Measurements from ENCODE around the gene MAD2L1BP. TPM values are rescaled to one million over a fixed set of nuclear protein-coding genes. Genes with fewer than 3 reads are reported as not detected.

Gene MAD2L1BP, protein sequence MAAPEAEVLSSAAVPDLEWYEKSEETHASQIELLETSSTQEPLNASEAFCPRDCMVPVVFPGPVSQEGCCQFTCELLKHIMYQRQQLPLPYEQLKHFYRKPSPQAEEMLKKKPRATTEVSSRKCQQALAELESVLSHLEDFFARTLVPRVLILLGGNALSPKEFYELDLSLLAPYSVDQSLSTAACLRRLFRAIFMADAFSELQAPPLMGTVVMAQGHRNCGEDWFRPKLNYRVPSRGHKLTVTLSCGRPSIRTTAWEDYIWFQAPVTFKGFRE
- 10 to 100 TPM; 34.8 to 35.6 TPM for total RNA-seq

GRCh38 chr6:43635387-43636307 is at the start of gene MAD2L1BP:
TSS of gene MAD2L1BP (plus strand) at chr6:43635840. CDS start at chr6:43635876, 36 bp downstream.

GRCh38 chr6:43629104-43629504 is 6.5 kb upstream of the MAD2L1BP start, which contains the start of gene GTPBP2:
TSS of gene GTPBP2 (minus strand) at chr6:43629264. CDS start at chr6:43629162, 102 bp downstream.

GRCh38 chr6:43644940-43645612 is 9.4 kb downstream of the MAD2L1BP start, which contains the start of gene RSPH9:
TSS of gene RSPH9 (plus strand) at chr6:43645036. CDS start at chr6:43645099, 63 bp downstream.

DNA sequence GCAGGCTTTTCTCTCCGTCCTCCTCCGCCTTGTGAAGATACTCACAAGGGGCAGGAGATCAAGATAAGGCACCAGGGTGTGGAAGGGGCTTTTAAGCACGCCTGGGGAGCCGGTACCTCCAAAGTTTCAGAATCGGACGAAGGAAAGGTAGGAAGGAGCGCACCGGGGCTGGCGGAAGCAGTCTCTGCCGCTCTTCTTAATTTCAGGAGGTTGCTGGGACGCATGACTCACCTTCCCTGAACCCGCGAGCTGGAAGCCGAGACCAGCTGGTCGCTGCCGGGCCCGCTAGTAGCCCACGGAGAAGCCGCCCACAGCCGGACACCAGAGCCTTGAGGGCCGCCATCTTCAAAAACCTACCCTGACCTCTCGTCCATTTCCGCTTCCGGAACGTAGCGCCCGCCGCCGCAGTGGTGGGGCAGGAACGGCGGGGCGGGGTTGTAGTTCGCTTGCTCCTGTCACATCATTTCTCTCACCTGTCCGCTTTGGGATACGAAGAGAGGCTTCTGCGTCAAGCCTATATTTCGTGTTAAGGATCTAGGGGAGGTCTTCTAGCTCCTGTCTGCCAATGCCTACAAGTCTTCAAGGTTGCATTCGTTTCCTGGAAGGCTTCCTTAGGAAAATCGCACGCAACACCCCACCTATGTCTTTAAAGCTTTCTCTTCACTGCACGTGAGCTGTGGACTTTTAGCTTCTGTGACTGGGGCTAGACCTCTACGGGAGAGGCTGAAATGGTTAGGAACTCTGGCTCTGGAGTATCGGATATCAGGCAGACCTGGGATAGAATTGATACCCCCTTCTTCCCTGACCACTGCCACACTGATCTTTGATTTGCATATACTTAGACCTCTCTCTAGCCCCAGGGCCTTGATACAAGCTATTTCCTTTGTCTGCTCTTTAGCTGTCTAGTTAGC is 52.1 kb downstream of the MAD2L1BP start, which contains the start of gene MRPS18A:
TSS of gene MRPS18A (minus strand) at position 355 of the 911 bp plus-strand sequence. CDS start at position 343, 12 bp downstream.

Other genes starting within 250 kb of the MAD2L1BP start
- gene ABCC10, start 208.3 kb upstream of the MAD2L1BP start, total RNA-seq, result 10 to 100 TPM; 42.2 to 48.8 TPM
- under 1 TPM; 0.43 to 0.55 TPM for gene DLK2, start 180.3 kb upstream of the MAD2L1BP start, total RNA-seq
- gene TJAP1, start 158.3 kb upstream of the MAD2L1BP start, total RNA-seq, result 10 to 100 TPM; 35.9 to 39.7 TPM
- under 1 TPM; 0.14 to 0.33 TPM for gene LRRC73, start 125.5 kb upstream of the MAD2L1BP start, total RNA-seq
- 10 to 100 TPM; 63.2 to 69.1 TPM for gene YIPF3, start 118.9 kb upstream of the MAD2L1BP start, total RNA-seq
- gene POLR1C, start 118.8 kb upstream of the MAD2L1BP start, total RNA-seq, result 10 to 100 TPM; 30.0 to 36.2 TPM
- gene XPO5, start 59.8 kb upstream of the MAD2L1BP start, total RNA-seq, result 10 to 100 TPM; 49.0 to 49.5 TPM
- gene POLH, start 59.7 kb upstream of the MAD2L1BP start, total RNA-seq, result 10 to 100 TPM; 67.9 to 70.9 TPM
- gene GTPBP2, start 6.6 kb upstream of the MAD2L1BP start, total RNA-seq, result 10 to 100 TPM; 82.4 to 87.5 TPM
- not detected for gene RSPH9, start 9.2 kb downstream of the MAD2L1BP start, total RNA-seq
- gene MRPS18A, start 52.0 kb downstream of the MAD2L1BP start, total RNA-seq, result 10 to 100 TPM; 36.3 to 37.3 TPM
- 10 to 100 TPM; 54.9 to 59.1 TPM for gene VEGFA, start 134.4 kb downstream of the MAD2L1BP start, total RNA-seq